Karpas-422 (cell line): ENCODE measurements around the gene IFNA1. TPM values are rescaled to one million over a fixed set of nuclear protein-coding genes. Genes with fewer than 3 reads are reported as not detected.
"Not testable (repeated sequence)": the region's sequence is repeated elsewhere in the genome, so short reads cannot be mapped to it uniquely, and the experiment has no call there.

Experiments used
- DNase-seq: peaks from one replicate; pipeline ENCODE4 v3.0.0-alpha.2; 2015
- H2AFZ ChIP-seq: fragments of 200-600 bp; sonication (generic); 2 replicates; pipeline ENCODE4 v1.6.1; 2014; ENCODE audit warnings: antibody characterized with exemption, low read length, mixed read lengths
- H3K27ac ChIP-seq: fragments of 200-600 bp; sonication (generic); 2 replicates; pipeline ENCODE4 v1.5.1; 2014; ENCODE audit warnings: mild to moderate bottlenecking, low read length, moderate library complexity
- H3K27me3 ChIP-seq: fragments of 200-600 bp; sonication (generic); 2 replicates; pipeline ENCODE4 v1.6.1; 2014; ENCODE audit warnings: low read length, mixed read lengths
- H3K36me3 ChIP-seq: fragments of 200-600 bp; sonication (generic); 2 replicates; pipeline ENCODE4 v1.6.1; 2014; ENCODE audit warnings: low read length, mixed read lengths; ENCODE audit not compliant: insufficient read depth
- H3K4me1 ChIP-seq: fragments of 200-600 bp; sonication (generic); 2 replicates; pipeline ENCODE4 v1.6.1; 2014; ENCODE audit warnings: mild to moderate bottlenecking, low read length, mixed read lengths
- H3K4me2 ChIP-seq: fragments of 200-600 bp; sonication (generic); 2 replicates; pipeline ENCODE4 v1.6.1; 2014; ENCODE audit warnings: low read length, low read depth, mild to moderate bottlenecking; ENCODE audit not compliant: poor library complexity, severe bottlenecking
- H3K4me3 ChIP-seq: fragments of 200-600 bp; sonication (generic); 2 replicates; pipeline ENCODE4 v1.5.1; 2014; ENCODE audit warnings: mild to moderate bottlenecking, antibody characterized with exemption, low read length, mixed read lengths
- H3K79me2 ChIP-seq: fragments of 200-600 bp; sonication (generic); 2 replicates; pipeline ENCODE4 v1.6.1; 2014; ENCODE audit warnings: mild to moderate bottlenecking, low read length, mixed read lengths
- H3K9ac ChIP-seq: fragments of 200-600 bp; sonication (generic); 2 replicates; pipeline ENCODE4 v1.6.0; 2014; ENCODE audit warnings: low read length
- H3K9me2 ChIP-seq: fragments of 200-600 bp; sonication (generic), shearing (Covaris generic); replicated peaks from 2 replicates; pipeline ENCODE4 v1.6.0; 2014; ENCODE audit warnings: mild to moderate bottlenecking, low read length, moderate library complexity; ENCODE audit not compliant: insufficient read depth
- H3K9me3 ChIP-seq: fragments of 300-700, 200-600 bp; sonication (generic); 2 replicates; pipeline ENCODE4 v1.6.1; 2014; ENCODE audit warnings: low read length, mixed read lengths
- H4K20me1 ChIP-seq: fragments of 200-600 bp; sonication (generic); 2 replicates; pipeline ENCODE4 v1.6.1; 2014; ENCODE audit warnings: mild to moderate bottlenecking, antibody characterized with exemption, low read length, low read depth; ENCODE audit not compliant: insufficient read depth
- total RNA-seq: library from RNA; depleted of rRNA; stranded (reverse); fragments of >200 nt; shearing (Covaris generic); gene quantifications from 2 replicates; pipeline ENCODE4 v1.2.3, GENCODE V29; 2014; ENCODE audit warnings: low replicate concordance

IFNA1 gene
- total RNA-seq, 1 experiment from 2014 or later, result not detected

GRCh38 chr9:21434202-21435014, 5.8 kb upstream of the IFNA1 start:
- peak; percentile 80 for DNase-seq
- Histone ChIP-seq H3K27ac (no peak overlapping the region), H3K4me2 (no peak overlapping the region)

GRCh38 chr9:21435015-21435383, 5.2 kb upstream of the IFNA1 start:
- not testable (repeated sequence) for H2AFZ ChIP-seq, H3K4me1 ChIP-seq, H3K9me2 ChIP-seq

More at GRCh38 chr9:21434202-21435014, 5.8 kb upstream of the IFNA1 start:
- Histone ChIP-seq H2AFZ (no peak overlapping the region), H3K79me2 (no peaks in the 10 kb centered on the region), H3K36me3 (no peaks in the 10 kb centered on the region), H3K4me3 (no peak overlapping the region), H3K9me3 (no peaks in the 10 kb centered on the region), H3K9ac (no peak overlapping the region), H3K9me2 (no peaks in the 10 kb centered on the region), H4K20me1 (no peaks in the 10 kb centered on the region), H3K27me3 (no peaks in the 10 kb centered on the region), H3K4me1 (no peaks in the 10 kb centered on the region)

DNA sequence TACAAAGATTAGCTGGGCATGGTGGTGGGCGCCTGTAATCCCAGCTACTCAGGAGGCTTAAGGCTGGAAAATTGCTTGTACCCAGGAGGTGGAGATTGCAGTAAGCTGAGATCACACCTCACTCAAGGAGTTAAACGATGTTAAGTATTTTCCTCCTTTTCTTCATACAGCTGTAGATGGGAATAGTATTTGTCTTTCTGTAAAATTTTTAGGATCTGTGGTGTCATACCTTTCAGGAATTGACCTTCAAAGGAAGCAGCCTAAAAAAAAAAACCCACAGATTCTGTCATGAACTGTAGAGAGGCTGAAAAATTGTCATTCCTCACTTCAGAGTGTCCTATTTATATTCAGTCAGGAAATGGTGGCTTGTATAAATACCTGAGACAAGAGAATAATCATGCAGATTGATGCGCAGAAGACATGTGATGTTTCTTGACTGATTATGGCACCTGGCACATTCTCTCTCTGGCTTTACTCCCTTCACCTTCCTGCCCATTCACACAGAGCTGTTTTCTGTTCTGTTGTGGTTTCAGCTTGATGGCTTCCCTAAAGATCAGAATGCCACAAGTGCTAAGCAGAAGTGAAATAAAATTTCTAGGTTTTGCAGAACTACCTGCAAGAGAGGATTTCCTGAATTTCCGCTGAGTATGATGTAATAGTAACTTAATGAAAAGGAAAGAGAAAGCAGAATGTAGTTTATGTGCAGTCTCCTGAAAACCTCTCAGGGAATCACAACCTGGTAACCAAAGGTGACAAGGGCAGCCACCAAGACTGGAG, 3.8 kb downstream of the IFNA1 start:
- no peak overlapping the region for H2AFZ ChIP-seq
- H3K9ac ChIP-seq, result no peak overlapping the region
- no peak overlapping the region for H3K4me3 ChIP-seq
- H3K27ac ChIP-seq, result no peak overlapping the region
- DNase-seq, result peak; percentile 79
- H3K27me3 ChIP-seq, result no peaks in the 10 kb centered on the region
- H3K9me3 ChIP-seq, result no peaks in the 10 kb centered on the region
- H3K4me1 ChIP-seq, result no peaks in the 10 kb centered on the region
- H3K79me2 ChIP-seq, result no peaks in the 10 kb centered on the region
- no peaks in the 10 kb centered on the region for H3K36me3 ChIP-seq
- no peak overlapping the region for H3K4me2 ChIP-seq
- H3K9me2 ChIP-seq, result no peaks in the 10 kb centered on the region
- H4K20me1 ChIP-seq, result no peaks in the 10 kb centered on the region

More at GRCh38 chr9:21435015-21435383, 5.2 kb upstream of the IFNA1 start:
- not testable (repeated sequence) for H3K9ac ChIP-seq, H3K79me2 ChIP-seq, H3K9me3 ChIP-seq, H3K4me3 ChIP-seq, H3K27me3 ChIP-seq, H4K20me1 ChIP-seq, DNase-seq, H3K36me3 ChIP-seq, H3K27ac ChIP-seq, H3K4me2 ChIP-seq

GRCh38 chr9:21449312-21449711, 9.1 kb downstream of the IFNA1 start:
- H3K27ac ChIP-seq, H3K79me2 ChIP-seq, H3K4me3 ChIP-seq, DNase-seq, H3K36me3 ChIP-seq, H3K27me3 ChIP-seq, H3K4me1 ChIP-seq, H4K20me1 ChIP-seq, H3K9ac ChIP-seq, H3K4me2 ChIP-seq, H3K9me3 ChIP-seq, H2AFZ ChIP-seq, H3K9me2 ChIP-seq: not testable (repeated sequence)

GRCh38 chr9:21450733-21451394, 10.6 kb downstream of the IFNA1 start:
- H2AFZ ChIP-seq, result no peak overlapping the region
- no peak overlapping the region for H3K9ac ChIP-seq
- no peaks in the 10 kb centered on the region for H3K4me1 ChIP-seq
- no peaks in the 10 kb centered on the region for H3K79me2 ChIP-seq
- H3K9me2 ChIP-seq, result no peaks in the 10 kb centered on the region
- no peak overlapping the region for H3K27ac ChIP-seq
- no peak for DNase-seq
- H4K20me1 ChIP-seq, result no peaks in the 10 kb centered on the region
- no peak overlapping the region for H3K4me2 ChIP-seq
- H3K27me3 ChIP-seq, result no peaks in the 10 kb centered on the region
- no peaks in the 10 kb centered on the region for H3K36me3 ChIP-seq
- no peak overlapping the region for H3K4me3 ChIP-seq
- no peaks in the 10 kb centered on the region for H3K9me3 ChIP-seq

GRCh38 chr9:21452681-21453080, 12.4 kb downstream of the IFNA1 start:
- Histone ChIP-seq H3K4me2 (no peak overlapping the region), H3K9ac (no peak overlapping the region), H3K9me3 (no peaks in the 10 kb centered on the region), H3K4me3 (no peak overlapping the region), H3K36me3 (no peaks in the 10 kb centered on the region), H3K79me2 (no peaks in the 10 kb centered on the region), H3K27me3 (no peaks in the 10 kb centered on the region), H3K9me2 (no peaks in the 10 kb centered on the region), H3K4me1 (no peaks in the 10 kb centered on the region), H3K27ac (no peak overlapping the region), H4K20me1 (no peaks in the 10 kb centered on the region), H2AFZ (no peak overlapping the region)
- no peak for DNase-seq

DNA sequence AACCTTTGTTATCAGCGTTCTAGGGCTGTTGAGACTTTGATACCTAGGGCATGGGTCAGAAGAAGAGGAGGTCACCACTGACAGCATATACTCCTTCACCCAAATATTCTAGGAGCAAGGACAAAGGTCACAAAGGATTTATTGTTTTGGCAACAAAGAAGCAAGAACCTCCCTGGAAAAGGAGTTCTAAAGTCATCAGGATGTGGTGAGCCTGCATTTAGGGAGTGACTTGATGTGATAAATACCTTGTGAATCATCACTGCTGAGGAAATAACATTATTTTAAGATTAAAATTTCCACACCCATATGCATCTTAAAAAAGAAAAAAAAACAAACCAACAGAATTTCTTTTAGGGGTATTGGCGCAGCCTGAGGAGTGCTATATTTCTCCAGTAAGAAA, 13.9 kb downstream of the IFNA1 start:
- H3K9ac ChIP-seq, result no peak overlapping the region
- no peaks in the 10 kb centered on the region for H3K9me2 ChIP-seq
- H3K27me3 ChIP-seq, result no peaks in the 10 kb centered on the region
- H4K20me1 ChIP-seq, result no peaks in the 10 kb centered on the region
- no peaks in the 10 kb centered on the region for H3K9me3 ChIP-seq
- no peak for DNase-seq
- no peak overlapping the region for H3K4me2 ChIP-seq
- H3K27ac ChIP-seq, result no peak overlapping the region
- H3K36me3 ChIP-seq, result no peaks in the 10 kb centered on the region
- no peak overlapping the region for H3K4me3 ChIP-seq
- H2AFZ ChIP-seq, result no peak overlapping the region
- H3K4me1 ChIP-seq, result no peaks in the 10 kb centered on the region
- H3K79me2 ChIP-seq, result no peaks in the 10 kb centered on the region

- Histone ChIP-seq H3K27me3 (no peaks in the 10 kb centered on the region), H3K79me2 (no peaks in the 10 kb centered on the region), H3K4me3 (no peak overlapping the region), H3K9me2 (no peaks in the 10 kb centered on the region), H3K9me3 (no peaks in the 10 kb centered on the region), H3K9ac (no peak overlapping the region), H4K20me1 (no peaks in the 10 kb centered on the region), H3K4me2 (no peak overlapping the region), H3K4me1 (no peaks in the 10 kb centered on the region), H2AFZ (no peak overlapping the region), H3K36me3 (no peaks in the 10 kb centered on the region), H3K27ac (no peak overlapping the region)
- peak; percentile 76 for DNase-seq
These were observed 15.1 kb downstream of the IFNA1 start for GRCh38 chr9:21455320-21455719.
